Sigmoid colon (tissue), 7 donors: Measurements from ENCODE around the gene SF3A1. TPM values are rescaled to one million over a fixed set of nuclear protein-coding genes. Genes with fewer than 3 reads are reported as not detected.

Experiments
- DNase-seq: peaks from one replicate; pipeline ENCODE4 v3.0.0-alpha.2; 2019
- H3K27ac ChIP-seq, 4 donors: fragments of 200-600 bp; sonication (generic); one replicate each; pipeline ENCODE4 v1.5.1; 2016 to 2019; ENCODE audit warnings: mild to moderate bottlenecking in 1 of 4
- H3K27me3 ChIP-seq, 3 donors: fragments of 200-600 bp; sonication (generic); one replicate each; pipeline ENCODE4 v1.5.1; 2019; ENCODE audit warnings: mild to moderate bottlenecking in 1 of 3
- H3K36me3 ChIP-seq, 4 donors: fragments of 200-600 bp; sonication (generic); one replicate each; pipeline ENCODE4 v1.5.1; 2016 to 2019
- H3K4me1 ChIP-seq, 4 donors: fragments of 200-600 bp; sonication (generic); one replicate each; pipeline ENCODE4 v1.5.1; 2017 to 2019
- H3K4me3 ChIP-seq, 4 donors: fragments of 200-600 bp; sonication (generic); one replicate each; pipeline ENCODE4 v1.5.1; 2017 to 2019; ENCODE audit warnings: mild to moderate bottlenecking in 2 of 4, moderate library complexity in 1 of 4
- H3K9me3 ChIP-seq, 4 donors: fragments of 200-600 bp in 3 of 4; sonication (generic) in 3 of 4; one replicate each; pipeline versions ENCODE4 v1.5.1 to v1.6.1; 2013 to 2019
- CTCF ChIP-seq, 4 experiments: fragments of 450-650 bp in 3 of 4; fragments of 200-600 bp in 1 of 4; IDR thresholded peaks; one replicate each; pipeline ENCODE4 v1.5.1; 2016 to 2019; ENCODE audit warnings: antibody characterized with exemption in 4 of 4, mild to moderate bottlenecking in 3 of 4, moderate library complexity in 2 of 4
- EP300 ChIP-seq, 4 donors: sonication (generic); formaldehyde crosslinking; IDR thresholded peaks; one replicate each; pipeline ENCODE4 v1.6.1; 2017; ENCODE audit warnings: antibody characterized with exemption in 4 of 4
- POLR2A ChIP-seq, 2 donors: fragments of 450-650 bp; IDR thresholded peaks; one replicate each; pipeline ENCODE4 v1.6.1; 2016; ENCODE audit warnings: antibody characterized with exemption in 2 of 2, mild to moderate bottlenecking in 2 of 2, moderate library complexity in 2 of 2
- POLR2AphosphoS5 ChIP-seq, 4 donors: sonication (generic); formaldehyde crosslinking; IDR thresholded peaks; one replicate each; pipeline ENCODE4 v1.6.1; 2017; ENCODE audit warnings: antibody characterized with exemption in 4 of 4
- WGBS, 2 donors: extraction: QIAGEN DNeasy Blood & Tissue Kit; methylation state at CpG; one replicate each; pipeline ENCODE4 v1.1.7; 2013; 5-methylcytosine and 5-hydroxymethylcytosine counted together
- intact Hi-C: fragments of 100-400 bp; cut with DNase I; formaldehyde crosslinking; loops from one replicate; pipeline ENCODE4 v1.15.1; 2023
- polyA plus RNA-seq, 3 donors: library from polyadenylated mRNA; stranded (reverse); fragments of 200-250 nt; gene quantifications; one replicate each; pipeline ENCODE4 v1.2.3, GENCODE V29; 2013
- total RNA-seq, 4 donors: library from RNA; depleted of rRNA; stranded (reverse); fragments of >200 nt; gene quantifications; one replicate each; pipeline ENCODE4 v1.1.0, GENCODE V29; 2016
- donor health status: healthy with polysubstance abuse.
- donor health status: Bipolar disorder and iron deficiency.
- donor health status: healthy.

SF3A1 gene
- total and polyA plus RNA-seq, 7 donors = 17.4 to 61.5 (median 25.7) TPM

GRCh38 chr22:30304495-30305244 is 52.0 kb downstream of the SF3A1 start:
- Histone ChIP-seq H3K27ac (peak overlapping the region; percentile 82 to 89 (median 88)), H3K9me3 (no peaks in the 10 kb centered on the region), H3K27me3 (no peaks in the 10 kb centered on the region), H3K4me3 (no peak overlapping the region), H3K36me3 (peaks cover 0 to 33% (median 0%) of the 10 kb centered on the region in 4 donors), H3K4me1 (peaks cover 4 to 94% (median 85%) of the 10 kb centered on the region in 4 donors)
- no peak for TF ChIP-seq CTCF (IDR thresholded peaks at IDR 0.05)
- whole genome bisulfite sequencing, 2 donors = 28 to 44% methylated on average over 7 of the region's 7 CpGs
- DNase-seq = no peak
- intact Hi-C loops = no loop called here

GRCh38 chr22:30302810-30303138 is 53.9 kb downstream of the SF3A1 start:
- Histone ChIP-seq H3K4me3 (no peak overlapping the region), H3K27me3 (no peaks in the 10 kb centered on the region), H3K4me1 (peaks cover 4 to 88% (median 82%) of the 10 kb centered on the region in 4 donors), H3K36me3 (peaks cover 0 to 51% (median 5%) of the 10 kb centered on the region in 4 donors), H3K27ac (peak overlapping the region; percentile 82 to 89 (median 88)), H3K9me3 (no peaks in the 10 kb centered on the region)
- 64 to 73% methylated on average over 5 of the region's 5 CpGs for WGBS, 2 donors
- intact Hi-C loops = no loop called here
- DNase-seq = no peak
- TF ChIP-seq POLR2A (IDR thresholded peaks at IDR 0.05) (no peak), POLR2AphosphoS5 (IDR thresholded peaks at IDR 0.05) (peak in 1 of 4 donors; percentile 1)

GRCh38 chr22:30301995-30302809 is 54.5 kb downstream of the SF3A1 start:
- Histone ChIP-seq H3K4me1 (peaks cover 4 to 88% (median 80%) of the 10 kb centered on the region in 4 donors), H3K27ac (peak overlapping the region; percentile 82 to 89 (median 88)), H3K4me3 (no peak overlapping the region), H3K36me3 (peaks cover 0 to 57% (median 10%) of the 10 kb centered on the region in 4 donors), H3K9me3 (no peaks in the 10 kb centered on the region), H3K27me3 (no peaks in the 10 kb centered on the region)
- intact Hi-C loops = no loop called here
- TF ChIP-seq POLR2AphosphoS5 (IDR thresholded peaks at IDR 0.05) (peak in 1 of 4 donors; percentile 4), EP300 (IDR thresholded peaks at IDR 0.05) (no peak)
- DNase-seq = peak; percentile 81
- WGBS, 2 donors = 36 to 40% methylated on average over 9 of the region's 9 CpGs

GRCh38 chr22:30299322-30299721 is 57.4 kb downstream of the SF3A1 start:
- no peak for DNase-seq
- Histone ChIP-seq H3K4me1 (peaks cover 0 to 61% (median 51%) of the 10 kb centered on the region in 4 donors), H3K4me3 (no peak overlapping the region), H3K9me3 (no peaks in the 10 kb centered on the region), H3K27ac (peak overlapping the region in 3 of 4 donors; percentile 29 to 43 (median 37)), H3K27me3 (no peaks in the 10 kb centered on the region), H3K36me3 (peaks cover 0 to 86% (median 31%) of the 10 kb centered on the region in 4 donors)
- intact Hi-C loops = no loop called here
- 93 to 96% methylated on average over 13 of the region's 13 CpGs for WGBS, 2 donors
- no peak for TF ChIP-seq EP300 (IDR thresholded peaks at IDR 0.05)
- TF ChIP-seq CTCF (IDR thresholded peaks at IDR 0.05) = no peak
- no peak for TF ChIP-seq POLR2AphosphoS5 (IDR thresholded peaks at IDR 0.05)
- TF ChIP-seq POLR2A (IDR thresholded peaks at IDR 0.05) = no peak

GRCh38 chr22:30297991-30298701 is 58.5 kb downstream of the SF3A1 start:
- Histone ChIP-seq H3K36me3 (peaks cover 10 to 88% (median 43%) of the 10 kb centered on the region in 4 donors), H3K27ac (peak overlapping the region; percentile 29 to 59 (median 40))

More at GRCh38 chr22:30297991-30298701, 58.5 kb downstream of the SF3A1 start:
- intact Hi-C loops = no loop called here
- Histone ChIP-seq H3K4me3 (no peak overlapping the region), H3K4me1 (peaks cover 0 to 49% (median 39%) of the 10 kb centered on the region in 4 donors), H3K9me3 (no peaks in the 10 kb centered on the region), H3K27me3 (no peaks in the 10 kb centered on the region)
- 44 to 75% methylated on average over 9 of the region's 9 CpGs for whole genome bisulfite sequencing, 2 donors
- DNase-seq = no peak
- TF ChIP-seq POLR2A (IDR thresholded peaks at IDR 0.05) (no peak), POLR2AphosphoS5 (IDR thresholded peaks at IDR 0.05) (peak in 2 of 4 donors; percentile 53 to 59)
